AG10803 (cell line): ENCODE measurements around the gene OBSCN.

Source experiments
- DNase-seq: peaks from one replicate; pipeline ENCODE4 v3.0.0; 2010; ENCODE audit warnings: low read depth
- H3K4me3 ChIP-seq: 2 replicates; pipeline ENCODE4 v1.5.1; 2011; ENCODE audit warnings: mild to moderate bottlenecking, low read length, control low read depth
- TF ChIP-seq, protein P1 (sequence below): conservative IDR thresholded peaks from 2 replicates; pipeline ENCODE4 v1.5.1; 2011; ENCODE audit warnings: mild to moderate bottlenecking, low read length, control low read depth, inconsistent platforms

Gene OBSCN

GRCh38 chr1:228285661-228286504 lies 78.0 kb downstream of the OBSCN start:
- no peak for DNase-seq
- TF ChIP-seq, protein P1, sequence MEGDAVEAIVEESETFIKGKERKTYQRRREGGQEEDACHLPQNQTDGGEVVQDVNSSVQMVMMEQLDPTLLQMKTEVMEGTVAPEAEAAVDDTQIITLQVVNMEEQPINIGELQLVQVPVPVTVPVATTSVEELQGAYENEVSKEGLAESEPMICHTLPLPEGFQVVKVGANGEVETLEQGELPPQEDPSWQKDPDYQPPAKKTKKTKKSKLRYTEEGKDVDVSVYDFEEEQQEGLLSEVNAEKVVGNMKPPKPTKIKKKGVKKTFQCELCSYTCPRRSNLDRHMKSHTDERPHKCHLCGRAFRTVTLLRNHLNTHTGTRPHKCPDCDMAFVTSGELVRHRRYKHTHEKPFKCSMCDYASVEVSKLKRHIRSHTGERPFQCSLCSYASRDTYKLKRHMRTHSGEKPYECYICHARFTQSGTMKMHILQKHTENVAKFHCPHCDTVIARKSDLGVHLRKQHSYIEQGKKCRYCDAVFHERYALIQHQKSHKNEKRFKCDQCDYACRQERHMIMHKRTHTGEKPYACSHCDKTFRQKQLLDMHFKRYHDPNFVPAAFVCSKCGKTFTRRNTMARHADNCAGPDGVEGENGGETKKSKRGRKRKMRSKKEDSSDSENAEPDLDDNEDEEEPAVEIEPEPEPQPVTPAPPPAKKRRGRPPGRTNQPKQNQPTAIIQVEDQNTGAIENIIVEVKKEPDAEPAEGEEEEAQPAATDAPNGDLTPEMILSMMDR, result no peak
- no peak overlapping the region for H3K4me3 ChIP-seq

DNA sequence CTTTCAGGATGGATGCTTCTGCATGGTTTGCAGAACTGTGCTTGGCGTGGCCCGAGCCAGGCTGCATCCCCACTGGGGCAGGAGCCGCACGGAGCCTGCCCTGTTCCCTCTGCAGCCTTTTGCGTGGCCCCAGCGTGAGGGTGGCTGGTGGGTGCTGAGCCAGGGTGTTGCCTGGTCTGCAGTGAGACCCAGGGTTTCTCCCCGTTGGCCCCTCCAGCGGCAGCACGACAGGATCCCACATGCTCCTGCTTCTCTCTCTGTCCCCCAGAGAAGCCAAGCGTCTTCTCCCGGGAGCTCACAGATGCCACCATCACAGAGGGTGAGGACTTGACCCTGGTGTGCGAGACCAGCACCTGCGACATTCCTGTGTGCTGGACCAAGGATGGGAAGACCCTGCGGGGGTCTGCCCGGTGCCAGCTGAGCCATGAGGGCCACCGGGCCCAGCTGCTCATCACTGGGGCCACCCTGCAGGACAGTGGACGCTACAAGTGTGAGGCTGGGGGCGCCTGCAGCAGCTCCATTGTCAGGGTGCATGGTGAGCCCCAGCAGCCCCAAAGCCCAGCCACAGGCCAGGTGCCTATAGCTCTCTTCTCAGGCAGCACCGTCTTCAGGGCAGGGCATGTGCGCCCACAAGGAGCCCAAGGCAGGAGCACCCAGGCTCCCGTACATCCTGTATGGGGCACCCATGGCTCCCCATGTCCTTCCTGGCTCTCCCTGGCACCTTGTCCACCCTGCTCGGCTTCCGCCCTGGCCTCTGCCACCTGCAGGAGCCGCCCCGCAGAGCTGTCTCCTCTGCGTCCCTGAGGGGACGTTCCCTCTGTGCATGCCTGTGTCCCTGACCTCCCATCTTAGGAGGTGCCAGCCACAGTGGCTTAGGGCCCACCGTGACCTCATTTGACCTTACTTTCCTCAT lies 78.9 kb downstream of the OBSCN start:
- no peak for DNase-seq
- TF ChIP-seq, protein P1, result no peak
- no peak overlapping the region for H3K4me3 ChIP-seq

DNA sequence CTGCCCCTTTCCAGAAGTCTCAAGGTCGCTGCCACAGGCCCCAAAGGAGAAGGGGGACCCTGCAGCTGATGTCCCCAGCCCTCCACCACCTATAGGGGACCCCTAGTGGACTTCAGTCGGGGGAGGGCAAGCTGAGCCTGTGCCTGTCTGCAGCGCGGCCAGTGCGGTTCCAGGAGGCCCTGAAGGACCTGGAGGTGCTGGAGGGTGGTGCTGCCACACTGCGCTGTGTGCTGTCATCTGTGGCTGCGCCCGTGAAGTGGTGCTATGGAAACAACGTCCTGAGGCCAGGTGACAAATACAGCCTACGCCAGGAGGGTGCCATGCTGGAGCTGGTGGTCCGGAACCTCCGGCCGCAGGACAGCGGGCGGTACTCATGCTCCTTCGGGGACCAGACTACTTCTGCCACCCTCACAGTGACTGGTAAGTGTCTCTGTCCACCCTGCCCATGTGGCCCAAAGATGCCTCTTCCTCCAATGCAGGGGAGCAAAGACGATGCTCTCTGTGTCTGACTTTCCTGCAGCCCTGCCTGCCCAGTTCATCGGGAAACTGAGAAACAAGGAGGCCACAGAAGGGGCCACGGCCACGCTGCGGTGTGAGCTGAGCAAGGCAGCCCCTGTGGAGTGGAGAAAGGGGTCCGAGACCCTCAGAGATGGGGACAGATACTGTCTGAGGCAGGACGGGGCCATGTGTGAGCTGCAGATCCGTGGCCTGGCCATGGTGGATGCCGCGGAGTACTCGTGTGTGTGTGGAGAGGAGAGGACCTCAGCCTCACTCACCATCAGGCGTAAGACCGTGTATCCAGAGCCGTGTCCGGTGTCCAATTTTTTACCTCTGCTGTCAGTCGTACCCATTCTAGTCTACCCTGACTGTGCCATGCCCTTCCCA lies 79.9 kb downstream of the OBSCN start:
- TF ChIP-seq, protein P1, result no peak
- no peak overlapping the region for H3K4me3 ChIP-seq
- DNase-seq, result no peak

DNA sequence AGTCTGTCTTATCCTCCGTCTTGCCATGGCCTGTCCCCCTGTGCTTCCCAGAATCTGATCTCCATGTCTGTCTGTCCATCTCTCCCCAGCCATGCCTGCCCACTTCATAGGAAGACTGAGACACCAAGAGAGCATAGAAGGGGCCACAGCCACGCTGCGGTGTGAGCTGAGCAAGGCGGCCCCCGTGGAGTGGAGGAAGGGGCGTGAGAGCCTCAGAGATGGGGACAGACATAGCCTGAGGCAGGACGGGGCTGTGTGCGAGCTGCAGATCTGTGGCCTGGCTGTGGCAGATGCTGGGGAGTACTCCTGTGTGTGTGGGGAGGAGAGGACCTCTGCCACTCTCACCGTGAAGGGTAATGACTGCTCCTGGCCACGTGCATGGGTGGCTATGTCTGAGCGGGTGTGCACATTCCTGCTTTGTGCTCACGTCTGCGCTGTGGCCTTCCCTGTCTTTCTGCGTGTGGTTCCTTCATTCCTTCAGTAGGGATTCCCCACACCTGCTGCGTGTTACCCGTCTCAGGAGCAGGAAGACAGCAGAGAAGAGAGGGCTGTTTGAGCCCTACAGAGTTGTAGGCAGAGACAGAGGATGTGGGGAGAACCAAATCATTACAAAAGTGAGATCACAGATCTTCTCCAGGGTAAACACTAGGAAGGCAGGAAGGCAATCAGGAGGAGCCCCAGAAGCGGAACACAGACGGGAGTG lies 80.8 kb downstream of the OBSCN start:
- DNase-seq, result no peak
- H3K4me3 ChIP-seq, result no peak overlapping the region
- TF ChIP-seq, protein P1, result no peak

- no peak overlapping the region for H3K4me3 ChIP-seq
- DNase-seq, result no peak
- TF ChIP-seq, protein P1, result no peak
These were observed 81.5 kb downstream of the OBSCN start for GRCh38 chr1:228289239-228289849.
